ENCODE data around the gene OR4D9. TPM values are rescaled to one million over a fixed set of nuclear protein-coding genes. Genes with fewer than 3 reads are reported as not detected.

The OR4D9 gene
- total and polyA plus RNA-seq, 2 of the 8 experiments (the other 6 are each of a cell fraction or from before 2014, with no cell fraction given), result not detected

- no peak overlapping the region for H2BK12ac ChIP-seq (ENCODE audit: low read depth, low read length)
- H3K56ac ChIP-seq (replicated peaks; ENCODE audit: insufficient read length, low read depth, low read length), result no peak overlapping the region
- no peak overlapping the region for H3K4me2 ChIP-seq (ENCODE audit: insufficient read depth in 1 of 2, low read depth in 2 of 2, low read length in 2 of 2)
- no peak overlapping the region for H2BK5ac ChIP-seq (ENCODE audit: low read depth, low read length)
- FAIRE-seq, result no peak
- H2BK15ac ChIP-seq (ENCODE audit: low read length), result no peak overlapping the region
- no peak overlapping the region for H4K8ac ChIP-seq (ENCODE audit: extremely low read depth, insufficient read depth, low read length)
- CTCF ChIA-PET (ENCODE audit: partially characterized antibody), result interaction anchor here (1.3 kb wide), 1 partner anchor 17 kb away, joined by 3 read pairs; no protein-coding TSS in a partner anchor
- H3K14ac ChIP-seq (ENCODE audit: insufficient read length), result no peak overlapping the region
- H3K36me3 ChIP-seq (ENCODE audit: control insufficient read depth in 2 of 4, insufficient read depth in 4 of 4, low read length in 3 of 4), result no peaks in the 10 kb centered on the region
- no peaks in the 10 kb centered on the region for H3K79me1 ChIP-seq (ENCODE audit: low read depth, low read length)
- no peak overlapping the region for H3K18ac ChIP-seq (ENCODE audit: extremely low read depth, low read length)
- H3K27ac ChIP-seq (ENCODE audit: low read depth, low read length), result no peak overlapping the region
- no peak overlapping the region for H3K9ac ChIP-seq (replicated peaks in 1 of 4; ENCODE audit: extremely low read depth in 1 of 4, low read depth in 3 of 4, low read length in 3 of 4)
- H2AK5ac ChIP-seq (ENCODE audit: low read depth, low read length), result no peak overlapping the region
- POLR2A ChIA-PET (ENCODE audit: partially characterized antibody), result interaction anchor here (0.7 kb wide), 1 partner anchor 914 kb away, joined by 4 read pairs; no protein-coding TSS in a partner anchor
- H2BK20ac ChIP-seq (ENCODE audit: low read length), result no peak overlapping the region
- TF ChIP-seq HDAC2 (IDR thresholded peaks at IDR 0.05; ENCODE audit: borderline replicate concordance in 1 of 2, low read depth in 2 of 2, low read length in 2 of 2) (no peak), SP1 (IDR thresholded peaks at IDR 0.05; ENCODE audit: low read depth, low read length) (no peak), GTF2F1 (IDR thresholded peaks at IDR 0.05; ENCODE audit: borderline replicate concordance, low read depth, low read length) (no peak)
- no peaks in the 10 kb centered on the region for H4K20me1 ChIP-seq (replicated peaks in 1 of 2; ENCODE audit: control insufficient read depth in 1 of 2, insufficient read depth in 2 of 2, low read length in 2 of 2)
- H4K91ac ChIP-seq (replicated peaks; ENCODE audit: insufficient read length, low read length), result no peak overlapping the region
- DNase-seq (ENCODE audit: low read depth in 1 of 2, low spot score in 2 of 2), result no peak
- H3K23ac ChIP-seq (ENCODE audit: insufficient read length), result no peak overlapping the region
- H2AFZ ChIP-seq (ENCODE audit: low read length), result no peak overlapping the region
- no peak overlapping the region for H3K4me3 ChIP-seq (ENCODE audit: extremely low read depth in 1 of 4, insufficient read depth in 2 of 4, low read depth in 3 of 4, low read length in 4 of 4)
- no peak overlapping the region for H4K5ac ChIP-seq (ENCODE audit: insufficient read length, low read depth, low read length)
- no peak overlapping the region for H2BK120ac ChIP-seq (replicated peaks; ENCODE audit: low read depth, low read length)
- no peaks in the 10 kb centered on the region for H3K27me3 ChIP-seq (replicated peaks in 1 of 4; ENCODE audit: control insufficient read depth in 3 of 4, extremely low read depth in 1 of 4, insufficient read depth in 3 of 4, low read length in 3 of 4)
- no peaks in the 10 kb centered on the region for H3K23me2 ChIP-seq (ENCODE audit: low read depth, low read length)
- H3K9me3 ChIP-seq (ENCODE audit: insufficient read depth in 2 of 2, low read depth in 1 of 2, low read length in 1 of 2), result no peaks in the 10 kb centered on the region
- WGBS, 2 experiments (ENCODE audit: extremely low coverage in 1 of 2, insufficient coverage in 1 of 2, insufficient read length in 1 of 2, insufficient replicate concordance in 2 of 2, low coverage in 1 of 2, low lambda C conversion rate in 2 of 2, missing lambda C conversion rate in 1 of 2), result 91% methylated on average over 5 of the region's 5 CpGs; no CpG with 5 or more reads in 1 of the 2 experiments
- H3K79me2 ChIP-seq (ENCODE audit: control insufficient read depth in 1 of 2, insufficient read depth in 2 of 2, low read length in 2 of 2), result no peaks in the 10 kb centered on the region
- H3K4me1 ChIP-seq (replicated peaks in 1 of 4; ENCODE audit: control insufficient read depth in 3 of 4, insufficient read depth in 4 of 4, low read length in 3 of 4), result no peaks in the 10 kb centered on the region
- no peak overlapping the region for H3K4ac ChIP-seq (replicated peaks; ENCODE audit: insufficient read length, low read depth, low read length)
Observed at GRCh38 chr11:59520741-59521140, 9.4 kb downstream of the OR4D9 start.

Data from H1 (cell line).